Stimulated activated CD4-positive, alpha-beta T cell treated with anti-CD3 and anti-CD28 coated beads, Interleukin-1b, Interleukin-23, amount 100 ng/mL, for 1 hour (primary cell): ENCODE data around the gene TMEM190.
"Not testable (repeated sequence)": the region's sequence is repeated elsewhere in the genome, so short reads cannot be mapped to it uniquely, and the experiment has no call there.

ENCODE experiments used
- DNase-seq, 2 donors: peaks; one replicate each; pipeline ENCODE4 v3.0.0-alpha.2; 2020; ENCODE audit warnings: low read depth in 2 of 2

Gene TMEM190

DNA sequence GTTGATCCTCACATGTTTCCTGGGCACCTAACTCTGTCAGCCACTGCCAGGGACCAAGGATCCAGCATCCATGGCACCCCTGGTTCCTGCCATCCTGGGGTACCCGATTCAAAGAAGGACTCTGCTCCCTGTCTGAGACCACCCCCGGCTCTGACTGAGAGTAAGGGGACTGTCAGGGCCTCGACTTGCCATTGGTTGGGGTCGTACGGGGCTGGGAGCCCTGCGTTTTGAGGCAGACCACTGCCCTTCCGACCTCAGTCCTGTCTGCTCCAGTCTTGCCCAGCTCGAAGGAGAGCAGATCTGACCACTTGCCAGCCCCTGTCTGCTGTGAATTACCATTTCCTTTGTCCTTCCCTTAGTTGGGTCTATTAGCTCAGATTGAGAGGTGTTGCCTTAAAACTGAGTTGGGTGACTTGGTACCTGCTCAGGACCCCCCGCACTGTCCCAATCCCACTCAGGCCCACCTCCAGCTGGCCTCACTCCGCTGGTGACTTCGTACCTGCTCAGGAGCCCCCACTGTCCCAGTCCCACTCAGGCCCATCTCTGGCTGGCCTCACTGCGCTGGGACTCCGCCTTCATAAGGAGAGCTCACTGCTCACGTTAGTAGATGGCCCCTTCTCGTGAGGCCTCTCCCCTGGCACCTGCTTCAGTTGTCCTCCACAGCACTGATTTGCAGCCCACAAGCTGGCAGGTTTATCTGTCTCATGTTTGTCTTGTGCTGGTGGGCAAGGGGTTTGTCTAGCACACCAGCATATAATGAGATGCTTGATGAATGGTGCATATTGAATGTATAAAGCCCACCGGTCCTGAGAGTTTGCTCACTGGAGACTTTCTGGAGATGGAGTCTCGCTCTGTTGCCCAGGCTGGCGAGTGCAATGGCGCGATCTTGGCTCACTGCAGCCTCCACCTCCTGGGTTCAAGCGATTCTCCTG lies 13.0 kb downstream of the TMEM190 start:
- no peak for DNase-seq

GRCh38 chr19:55390461-55390880 lies 13.8 kb downstream of the TMEM190 start:
- DNase-seq = no peak

DNA sequence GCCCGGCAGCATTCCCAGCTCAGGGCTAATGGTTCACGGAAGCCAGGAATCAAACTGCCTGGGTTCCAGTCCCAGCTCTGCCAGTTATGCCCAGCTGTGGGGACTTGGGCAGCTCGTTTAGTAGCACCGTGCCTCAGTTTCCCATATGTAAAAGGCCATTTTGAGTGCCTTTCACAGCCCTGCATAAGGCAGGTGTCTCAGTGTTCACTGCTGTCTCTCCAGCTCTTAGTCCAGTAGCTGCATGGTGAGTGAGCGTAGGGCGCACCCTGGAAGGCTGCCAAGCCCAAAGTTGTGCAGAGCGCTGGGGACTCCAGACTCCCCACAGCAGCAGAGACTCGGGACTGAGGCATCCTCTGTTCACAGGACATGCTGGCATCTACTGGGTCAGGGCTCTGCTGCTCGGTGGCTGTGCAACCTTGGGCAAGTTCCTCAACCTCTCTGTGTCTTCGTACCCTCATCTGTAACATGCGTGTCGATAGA lies 14.6 kb downstream of the TMEM190 start:
- no peak for DNase-seq

DNA sequence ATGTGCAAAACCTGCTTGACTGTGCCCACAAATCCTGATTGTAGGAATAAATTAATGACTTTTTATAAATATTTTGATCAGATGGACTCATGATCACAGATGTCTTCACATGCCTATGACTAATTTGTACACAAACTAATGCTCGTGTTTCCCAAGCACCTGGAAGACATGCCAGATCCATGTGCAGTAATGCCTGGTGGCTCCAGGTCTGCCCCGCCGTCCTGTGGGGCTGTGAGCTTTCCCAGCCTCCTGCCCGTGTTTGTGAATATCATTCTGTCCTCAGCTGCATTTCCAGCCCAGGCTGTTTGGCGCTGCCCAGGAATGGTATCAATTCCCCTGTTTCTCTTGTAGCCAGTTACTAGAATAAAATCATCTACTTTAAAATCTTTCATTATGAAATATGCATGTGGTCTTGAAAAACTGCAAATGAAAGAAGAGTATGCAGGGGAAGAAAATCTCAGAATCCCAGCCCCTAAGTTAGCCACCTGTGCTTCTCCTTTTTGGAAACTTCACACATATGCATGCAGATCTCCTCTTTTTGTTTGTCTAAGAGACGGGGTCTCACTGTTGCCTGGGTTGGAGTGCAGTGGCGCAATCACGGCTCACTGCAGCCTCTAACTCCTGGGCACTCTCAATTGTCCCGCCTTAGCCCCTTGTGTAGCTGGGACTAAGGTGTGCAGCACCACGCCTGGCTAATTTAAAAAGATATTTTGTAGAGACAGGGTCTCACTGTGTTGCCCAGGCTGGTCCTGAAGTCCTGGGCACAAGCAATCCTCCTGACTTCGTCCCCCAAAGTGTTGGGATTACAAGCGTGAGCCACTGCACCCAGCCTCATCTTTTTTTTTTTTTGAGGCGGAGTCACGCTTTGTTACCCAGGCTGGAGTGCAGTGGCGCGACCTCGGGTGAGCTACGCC lies 15.3 kb downstream of the TMEM190 start:
- DNase-seq = no peak

DNA sequence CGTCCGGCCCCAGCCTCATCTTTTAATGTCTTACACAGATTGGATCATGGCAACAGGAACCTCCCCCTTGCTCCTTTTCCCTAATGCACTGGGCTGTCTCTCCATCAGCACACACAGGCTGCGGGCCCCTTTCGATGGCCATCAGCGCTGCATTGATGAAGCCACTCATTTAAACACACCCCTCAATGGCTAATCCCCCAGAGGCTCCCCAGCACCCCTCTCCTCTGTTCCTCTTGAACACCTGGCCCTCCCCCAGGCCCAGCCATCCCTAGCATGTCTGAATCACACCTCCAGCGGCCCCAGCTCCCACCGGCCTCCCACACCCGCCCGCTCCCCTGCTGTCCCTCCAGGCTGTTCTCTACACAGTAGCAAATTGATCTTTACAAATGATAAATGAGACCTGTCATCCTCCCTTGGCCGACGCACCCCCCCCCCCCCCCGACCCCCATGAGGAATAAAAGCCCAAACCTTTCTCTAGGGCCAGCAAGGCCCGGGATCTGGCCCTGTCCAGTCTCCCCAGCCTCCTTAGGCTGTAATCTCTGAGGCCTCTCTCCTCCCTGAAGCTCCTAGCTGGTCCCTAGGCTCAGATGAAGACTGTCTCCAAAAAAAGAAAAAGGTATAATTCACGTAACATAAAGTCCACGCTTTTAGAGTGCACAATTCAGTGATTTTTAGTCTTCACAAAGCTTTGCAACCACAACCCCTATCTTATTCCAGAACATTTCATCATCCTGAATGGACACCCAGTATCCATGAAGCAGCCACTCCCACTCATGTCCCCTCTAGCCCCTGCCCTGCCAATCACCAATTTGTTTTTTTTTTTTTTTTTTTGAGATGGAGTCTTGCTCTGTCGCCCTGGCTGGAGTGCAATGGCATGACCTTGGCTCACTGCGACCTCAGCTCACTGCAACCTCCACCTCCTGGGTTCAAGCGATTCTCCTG lies 16.5 kb downstream of the TMEM190 start:
- no peak for DNase-seq

DNA sequence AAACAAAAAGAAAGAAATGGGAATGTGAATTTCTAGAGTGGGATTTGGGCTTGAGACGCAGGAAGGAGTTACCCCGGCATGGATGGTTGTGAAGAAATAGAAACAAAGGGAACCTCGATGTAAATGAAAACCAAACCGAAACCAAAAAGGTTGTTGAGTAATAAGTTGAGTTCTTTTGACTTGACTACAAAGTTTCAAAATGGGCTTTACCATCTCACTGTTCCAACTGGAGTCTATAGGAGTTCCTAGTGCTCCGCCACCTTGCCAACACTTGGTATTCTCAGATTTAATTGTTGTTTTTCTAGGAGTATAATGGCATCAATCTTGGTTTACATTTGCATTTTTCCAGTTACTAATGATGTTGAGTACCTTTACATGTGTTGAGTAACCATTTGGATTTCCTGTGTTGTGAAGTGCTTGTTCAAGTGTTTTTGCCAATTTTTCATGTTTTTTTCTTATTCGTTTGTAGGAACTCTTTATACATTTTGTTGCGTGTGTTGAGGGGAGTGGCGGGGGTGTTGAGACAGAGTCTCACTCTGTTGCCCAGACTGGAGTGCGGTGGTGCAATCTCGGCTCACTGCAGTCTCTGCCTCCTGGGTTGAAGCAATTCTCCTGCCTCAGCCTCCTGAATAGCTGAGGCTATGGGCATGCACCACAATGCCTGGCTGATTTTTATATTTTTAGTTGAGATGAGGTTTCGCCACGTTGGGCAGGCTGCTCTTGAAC lies 21.7 kb downstream of the TMEM190 start:
- DNase-seq = no peak

DNA sequence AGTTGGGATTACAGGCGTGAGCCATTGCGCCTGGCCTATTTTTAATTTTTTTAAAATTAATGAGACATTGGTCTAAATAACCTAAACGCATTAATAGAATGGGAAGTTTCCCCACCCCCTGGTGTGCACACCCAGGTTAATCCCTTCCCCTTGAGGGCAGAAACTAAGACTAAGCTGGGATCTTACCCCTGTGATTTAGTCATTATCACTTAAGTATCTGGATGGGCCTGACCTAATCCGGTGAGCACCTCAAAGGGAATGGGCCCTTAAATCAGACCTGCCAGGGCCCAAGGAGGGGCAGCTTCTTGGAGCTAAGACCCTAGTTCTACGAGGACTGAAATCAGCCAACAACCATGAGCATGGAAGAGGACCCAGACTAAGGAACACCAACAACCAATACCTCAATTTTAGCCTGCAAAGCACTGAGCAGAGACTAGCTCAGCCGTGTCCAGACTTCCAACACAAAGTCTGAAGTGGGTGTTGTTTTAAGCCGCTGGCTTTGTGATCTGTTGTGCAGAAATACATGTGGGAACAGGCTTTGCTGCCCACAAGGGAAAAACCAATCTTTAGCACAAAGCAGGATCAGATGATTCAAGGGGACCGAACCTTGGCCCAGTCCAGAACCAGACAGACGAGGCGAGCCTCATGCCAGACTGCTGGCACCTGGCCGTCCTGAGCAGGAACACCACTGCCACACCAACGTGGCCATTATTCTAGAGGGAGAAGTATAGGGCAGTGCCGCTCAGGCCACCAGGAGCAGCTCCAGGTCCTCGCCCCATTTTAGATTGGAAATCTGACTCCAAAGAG lies 23.9 kb downstream of the TMEM190 start:
- no peak for DNase-seq

DNA sequence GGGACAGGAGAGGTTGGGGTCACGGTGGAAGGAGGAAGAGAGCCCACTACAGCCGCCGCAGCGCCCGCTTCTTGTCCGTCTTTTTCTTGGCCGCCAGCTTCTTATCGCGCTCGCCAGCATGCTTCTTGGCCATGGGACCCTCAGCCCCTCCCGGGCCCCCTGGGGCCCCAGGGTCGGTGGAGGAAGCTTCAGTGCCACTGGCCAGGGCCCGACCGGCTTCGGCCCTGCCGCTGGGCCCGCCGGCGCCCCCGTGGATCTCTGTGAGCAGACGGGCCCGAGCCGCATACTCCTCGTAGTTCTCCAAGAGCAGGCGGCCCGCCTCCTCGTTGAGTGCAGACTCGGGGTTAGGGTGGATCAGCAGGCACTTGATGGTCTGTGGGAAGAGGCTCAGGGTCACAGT lies 24.8 kb downstream of the TMEM190 start:
- not testable (repeated sequence) for DNase-seq

- DNase-seq = no peak
These were observed 25.9 kb downstream of the TMEM190 start for GRCh38 chr19:55402509-55402908.

DNA sequence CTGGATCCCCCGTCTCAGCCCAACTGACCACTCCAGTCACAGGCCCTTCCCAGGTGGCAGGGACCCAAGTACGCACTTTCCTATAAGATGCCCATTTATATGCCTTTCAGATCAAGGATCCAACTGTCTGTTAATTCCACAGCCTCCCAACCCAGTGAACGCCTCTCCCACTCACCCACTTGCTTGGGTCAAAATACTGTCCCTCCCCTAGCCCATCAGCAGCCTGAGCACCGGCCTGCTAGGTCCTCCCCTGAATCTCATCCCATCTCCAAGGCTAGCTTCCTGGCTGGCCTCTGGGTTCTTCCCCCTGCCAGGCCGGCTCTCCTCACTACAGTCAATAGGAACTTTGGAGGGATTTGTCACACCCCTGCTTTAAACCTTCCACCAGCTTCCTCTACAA lies 29.0 kb downstream of the TMEM190 start:
- DNase-seq = no peak

DNA sequence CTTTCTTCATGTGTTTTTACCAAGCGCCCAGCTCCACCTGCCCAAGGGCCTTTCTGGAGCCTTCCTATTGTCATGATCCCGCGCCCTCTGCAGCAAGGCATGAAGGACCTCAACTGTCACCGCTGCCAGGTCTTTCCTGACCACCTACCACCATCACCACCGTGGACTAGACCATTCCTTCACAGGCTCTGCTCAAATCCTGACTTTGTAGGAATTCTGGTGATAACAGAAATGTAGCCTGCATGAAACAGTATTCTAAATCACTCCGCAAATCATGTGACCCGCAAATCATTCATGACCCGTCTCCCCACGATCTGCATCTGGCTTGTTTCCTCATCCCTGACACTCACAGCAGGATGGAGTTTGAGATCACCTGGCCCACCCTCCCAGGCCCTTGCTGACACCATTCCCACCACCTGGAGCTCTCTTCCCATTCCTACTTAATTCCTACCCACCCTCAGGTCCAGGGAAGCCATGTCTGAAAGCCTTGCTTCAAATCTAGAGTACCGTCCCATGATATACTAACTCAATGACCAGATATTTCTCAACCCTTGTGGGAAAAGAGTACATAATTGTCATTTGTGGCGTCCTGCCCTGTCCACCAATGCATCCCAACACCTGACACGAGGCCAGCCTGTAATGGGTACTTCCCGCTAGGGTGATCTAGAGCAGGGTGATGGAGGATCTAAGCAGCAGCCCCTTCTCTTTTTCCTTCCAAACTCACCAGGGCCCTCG lies 29.6 kb downstream of the TMEM190 start:
- DNase-seq = no peak

DNA sequence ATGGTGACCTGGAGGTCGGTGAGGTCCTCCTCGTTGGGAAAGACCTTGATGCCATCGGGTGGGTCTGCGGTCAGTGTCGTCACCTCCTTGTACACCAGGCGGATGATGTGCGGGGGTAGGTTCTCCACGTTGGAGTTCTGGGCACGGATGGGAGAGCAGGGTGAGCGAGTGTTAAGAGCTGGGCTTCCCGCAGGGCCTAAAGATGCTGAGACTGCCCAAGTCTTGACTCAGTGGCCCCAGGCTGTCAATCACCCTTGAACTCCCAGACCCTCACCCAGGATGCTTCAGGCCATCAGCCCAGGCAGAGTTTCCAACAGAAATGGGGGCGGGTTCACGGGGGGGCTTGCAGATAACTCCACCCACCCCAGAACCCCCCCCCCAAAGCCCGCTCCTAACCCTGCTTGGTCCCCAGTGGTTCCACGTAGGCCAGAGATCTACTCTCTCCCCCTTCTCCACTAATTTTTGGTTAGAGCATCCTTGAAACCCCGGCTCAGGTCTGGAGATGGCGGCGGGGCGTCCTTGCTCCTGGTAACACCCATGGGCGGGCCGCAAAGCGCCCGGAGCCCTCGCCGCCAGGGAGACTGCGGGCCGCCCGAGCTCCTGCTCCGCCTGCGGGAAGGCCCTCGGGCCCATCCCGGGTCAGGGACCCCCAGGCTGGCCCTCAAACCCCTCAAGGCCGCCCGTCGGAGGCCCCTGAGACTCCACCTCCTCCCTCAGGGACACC lies 30.4 kb downstream of the TMEM190 start:
- no peak for DNase-seq

- DNase-seq = not testable (repeated sequence)
These were observed 30.8 kb downstream of the TMEM190 start, which contains the start of gene UBE2S for GRCh38 chr19:55407550-55407799. Gene UBE2S, minus strand, starts transcription at chr19:55407788. Its CDS starts 199 bp downstream, at chr19:55407589.

DNA sequence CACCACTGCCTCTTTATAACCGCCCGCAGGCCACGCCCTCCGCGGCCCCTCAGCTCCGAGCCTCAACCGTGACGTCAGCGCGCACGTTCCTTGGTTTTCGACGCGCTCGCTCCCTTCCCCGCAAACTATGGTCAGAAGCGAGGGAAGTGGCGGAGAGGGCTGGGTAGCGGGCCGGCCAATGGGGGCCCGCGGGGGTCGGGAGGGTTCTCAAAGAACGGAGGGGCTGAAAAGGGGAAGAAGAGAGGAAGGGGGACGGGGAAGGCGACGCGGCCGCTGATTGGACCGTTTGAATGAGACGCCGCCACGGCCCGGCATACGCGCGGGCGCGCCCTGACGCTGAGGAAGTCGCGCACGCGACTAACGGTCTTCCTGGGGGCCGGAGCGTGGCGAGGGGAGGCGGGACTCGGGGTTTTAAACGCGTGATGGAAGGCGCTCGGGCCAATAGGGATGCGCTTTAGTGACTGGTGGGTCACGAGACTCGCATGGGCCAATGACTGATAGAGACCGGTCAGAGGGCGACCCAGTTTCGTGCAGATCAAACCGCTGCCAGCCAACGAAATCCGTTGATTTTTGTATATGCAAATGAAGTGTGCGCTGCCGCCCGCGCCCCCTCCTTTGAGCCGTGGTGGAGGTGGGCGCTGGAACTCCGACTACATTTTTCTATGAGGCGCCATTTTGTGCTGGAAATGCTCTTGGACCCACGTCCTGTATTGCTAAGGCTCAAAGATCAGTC lies 31.3 kb downstream of the TMEM190 start:
- peak; percentile 90 to 94 for DNase-seq

DNA sequence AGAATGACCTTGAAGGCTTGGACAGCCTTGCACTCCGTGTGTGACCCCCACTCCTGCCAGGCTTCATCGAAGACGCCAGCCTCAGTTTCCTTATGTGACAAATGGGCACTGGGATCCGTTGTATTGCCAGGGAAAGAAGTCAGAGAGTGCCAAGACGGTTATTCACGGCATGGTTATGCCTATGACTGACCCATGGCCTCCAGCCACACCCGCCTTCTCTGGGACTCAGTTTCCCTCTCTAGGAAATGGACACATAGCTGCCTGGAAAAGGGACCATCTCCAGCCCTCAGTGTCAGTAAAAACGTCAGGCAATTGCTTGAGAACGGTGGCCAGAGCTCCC lies 31.9 kb downstream of the TMEM190 start:
- no peak for DNase-seq

- not testable (repeated sequence) for DNase-seq
These were observed 32.6 kb downstream of the TMEM190 start for GRCh38 chr19:55409179-55409578.

GRCh38 chr19:55410168-55410567 lies 33.5 kb downstream of the TMEM190 start:
- DNase-seq = no peak

DNA sequence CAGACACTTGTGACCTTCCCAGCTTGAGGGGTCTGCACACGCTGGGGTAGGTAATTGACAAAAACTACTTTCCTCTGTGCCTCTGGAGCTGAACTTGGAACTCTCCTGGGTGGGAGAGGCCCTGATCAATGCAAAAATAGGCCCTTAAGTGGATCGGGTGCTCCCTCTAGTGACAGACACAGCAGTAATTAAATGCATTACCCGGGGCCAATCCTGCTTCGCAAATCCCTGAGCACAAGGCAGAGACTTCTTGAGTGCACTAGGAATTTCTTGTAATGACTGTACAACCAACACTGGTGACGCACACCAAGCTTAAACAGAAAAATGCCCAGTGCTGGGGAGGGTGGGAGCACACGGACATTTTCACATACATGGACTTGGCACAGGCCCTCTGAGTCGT lies 41.6 kb downstream of the TMEM190 start:
- DNase-seq = no peak
